ENCODE results near the gene TDO2.
A peak's percentile ranks its signal among the peaks of the same experiment; 100 is the strongest.
"Not testable (repeated sequence)": the region's sequence is repeated elsewhere in the genome, so short reads cannot be mapped to it uniquely, and the experiment has no call there.

Gene TDO2

GRCh38 chr4:155908187-155909139, 5.0 kb downstream of the TDO2 start:
- no peak for DNase-seq

- no peak for DNase-seq
Observed at GRCh38 chr4:155909615-155910226, 6.2 kb downstream of the TDO2 start.

GRCh38 chr4:155911905-155912304, 8.4 kb downstream of the TDO2 start:
- no peak for DNase-seq

GRCh38 chr4:155914782-155915181, 11.3 kb downstream of the TDO2 start:
- no peak for DNase-seq

- DNase-seq, result no peak
Observed at GRCh38 chr4:155921597-155921996, 18.1 kb downstream of the TDO2 start.

- DNase-seq, result no peak
Observed at GRCh38 chr4:155924637-155925036, 21.1 kb downstream of the TDO2 start.

GRCh38 chr4:155929833-155930232, 26.3 kb downstream of the TDO2 start:
- no peak for DNase-seq

- no peak for DNase-seq
Observed at GRCh38 chr4:155930330-155930729, 26.8 kb downstream of the TDO2 start.

GRCh38 chr4:155931634-155932033, 28.1 kb downstream of the TDO2 start:
- DNase-seq, result no peak

GRCh38 chr4:155934634-155935033, 31.1 kb downstream of the TDO2 start:
- DNase-seq, result not testable (repeated sequence)

- no peak for DNase-seq
Observed at GRCh38 chr4:155935389-155935986, 32.0 kb downstream of the TDO2 start.

GRCh38 chr4:155941085-155941790, 37.7 kb downstream of the TDO2 start:
- DNase-seq, result no peak

GRCh38 chr4:155941820-155942219, 38.3 kb downstream of the TDO2 start:
- DNase-seq, result no peak

- no peak for DNase-seq
Observed at GRCh38 chr4:155943605-155944291, 40.3 kb downstream of the TDO2 start.

GRCh38 chr4:155944516-155944915, 41.0 kb downstream of the TDO2 start:
- no peak for DNase-seq

- no peak for DNase-seq
Observed at GRCh38 chr4:155946486-155946885, 43.0 kb downstream of the TDO2 start.

- DNase-seq, result no peak
Observed at GRCh38 chr4:155948541-155948940, 45.0 kb downstream of the TDO2 start.

GRCh38 chr4:155950461-155950860, 47.0 kb downstream of the TDO2 start:
- DNase-seq, result no peak

- DNase-seq, result no peak
Observed at GRCh38 chr4:155952501-155952901, 49.0 kb downstream of the TDO2 start.

GRCh38 chr4:155953151-155954117, 49.9 kb downstream of the TDO2 start, which contains the start of gene CTSO:
Gene CTSO (minus strand): TSS chr4:155953866. CDS start chr4:155953847, 19 bp downstream.
- DNase-seq, result peak; percentile 79

- no peak for DNase-seq
Observed at GRCh38 chr4:155954118-155954685, 50.7 kb downstream of the TDO2 start.

Measured in CD4-positive, alpha-beta T cell treated with Interleukin-21 for 1 hour (primary cell).